ENCODE measurements around the gene SOST. TPM values are rescaled to one million over a fixed set of nuclear protein-coding genes. Genes with fewer than 3 reads are reported as not detected.

Gene SOST
- polyA plus RNA-seq, 2 of the 4 experiments (the other 2 are of a cell fraction): 0.03 to 0.05 TPM

Other genes starting within 250 kb of the SOST start
- 39.1 and 42.5 TPM in 2 replicates for gene ETV4, start 212.5 kb downstream of the SOST start, polyA plus RNA-seq (2011; rRNA removed)
- gene ETV4, start 212.5 kb downstream of the SOST start, polyA plus RNA-seq (2017; fragmentation: RNase III; extraction: RNeasy Plus Mini Kit Qiagen cat#74134 plus additional on column Dnase treatment): 14.0 to 21.4 TPM (median 18.5 TPM) in 3 replicates
- not detected in 2 replicates for gene MEOX1, start 96.9 kb downstream of the SOST start, polyA plus RNA-seq (2011; rRNA removed)
- not detected in 3 replicates for gene MEOX1, start 96.9 kb downstream of the SOST start, polyA plus RNA-seq (2017; fragmentation: RNase III; extraction: RNeasy Plus Mini Kit Qiagen cat#74134 plus additional on column Dnase treatment)
- 60.2 and 62.2 TPM in 2 replicates for gene DUSP3, start 20.2 kb upstream of the SOST start, polyA plus RNA-seq (2011; rRNA removed)
- gene DUSP3, start 20.2 kb upstream of the SOST start, polyA plus RNA-seq (2017; fragmentation: RNase III; extraction: RNeasy Plus Mini Kit Qiagen cat#74134 plus additional on column Dnase treatment): 54.7 to 60.0 TPM (median 57.2 TPM) in 3 replicates
- 0.04 TPM in 1 of 2 replicates, not detected in the other for gene CFAP97D1, start 21.6 kb upstream of the SOST start, polyA plus RNA-seq (2011; rRNA removed)
- 0.03 to 0.04 TPM in 2 of 3 replicates, not detected in the other for gene CFAP97D1, start 21.6 kb upstream of the SOST start, polyA plus RNA-seq (2017; fragmentation: RNase III; extraction: RNeasy Plus Mini Kit Qiagen cat#74134 plus additional on column Dnase treatment)
- gene MPP3, start 74.4 kb upstream of the SOST start, polyA plus RNA-seq (2011; rRNA removed): 15.5 and 20.3 TPM in 2 replicates
- 21.4 to 27.4 TPM (median 25.3 TPM) in 3 replicates for gene MPP3, start 74.4 kb upstream of the SOST start, polyA plus RNA-seq (2017; fragmentation: RNase III; extraction: RNeasy Plus Mini Kit Qiagen cat#74134 plus additional on column Dnase treatment)
- gene CD300LG, start 88.4 kb upstream of the SOST start, polyA plus RNA-seq (2011; rRNA removed): not detected in 2 replicates
- gene CD300LG, start 88.4 kb upstream of the SOST start, polyA plus RNA-seq (2017; fragmentation: RNase III; extraction: RNeasy Plus Mini Kit Qiagen cat#74134 plus additional on column Dnase treatment): not detected in 3 replicates
- gene MPP2, start 148.7 kb upstream of the SOST start, polyA plus RNA-seq (2011; rRNA removed): 3.8 and 4.1 TPM in 2 replicates
- 3.4 to 4.2 TPM (median 3.7 TPM) in 3 replicates for gene MPP2, start 148.7 kb upstream of the SOST start, polyA plus RNA-seq (2017; fragmentation: RNase III; extraction: RNeasy Plus Mini Kit Qiagen cat#74134 plus additional on column Dnase treatment)
- gene PPY, start 183.7 kb upstream of the SOST start, polyA plus RNA-seq (2011; rRNA removed): not detected in 2 replicates
- not detected in 3 replicates for gene PPY, start 183.7 kb upstream of the SOST start, polyA plus RNA-seq (2017; fragmentation: RNase III; extraction: RNeasy Plus Mini Kit Qiagen cat#74134 plus additional on column Dnase treatment)
- gene PYY, start 195.1 kb upstream of the SOST start, polyA plus RNA-seq (2011; rRNA removed): not detected in 2 replicates
- not detected in 3 replicates for gene PYY, start 195.1 kb upstream of the SOST start, polyA plus RNA-seq (2017; fragmentation: RNase III; extraction: RNeasy Plus Mini Kit Qiagen cat#74134 plus additional on column Dnase treatment)
- gene NAGS, start 245.8 kb upstream of the SOST start, polyA plus RNA-seq (2011; rRNA removed): 0.61 and 0.66 TPM in 2 replicates
- gene NAGS, start 245.8 kb upstream of the SOST start, polyA plus RNA-seq (2017; fragmentation: RNase III; extraction: RNeasy Plus Mini Kit Qiagen cat#74134 plus additional on column Dnase treatment): 0.76 to 0.88 TPM (median 0.77 TPM) in 3 replicates